K562 (cell line): ENCODE results near the gene KCTD16. TPM values are rescaled to one million over a fixed set of nuclear protein-coding genes. Genes with fewer than 3 reads are reported as not detected.

Experiments
- ATAC-seq: fragments of 200-7000 bp; cut with Tn5 transposase; 3 replicates; pipeline ENCODE4 v1.9.1; 2020; ENCODE audit warnings: moderate library complexity
- BruUV-seq: library from RNA; stranded (reverse); fragments of 400-500 nt; replicated peaks from 2 replicates; lab custom pipeline; 2021; lab: Mats Ljungman, UMichigan
- CTCF ChIA-PET: fragments of 300-600 bp; formaldehyde crosslinking; extraction: SDS; loops from one replicate; lab custom pipeline; 2021; ENCODE audit warnings: low intra/inter-chr PET ratio; lab: Yijun Ruan, JAX
- POLR2A ChIA-PET: fragments of 300-600, 350-650 bp; sonication (Branson Sonifier 250); formaldehyde crosslinking; extraction: SDS; loops from one replicate; lab custom pipeline; 2021; ENCODE audit warnings: antibody characterized with exemption, inconsistent platforms; lab: Yijun Ruan, JAX
- DNase-seq, 4 experiments: peaks; one replicate each; pipeline versions ENCODE4 v3.0.0 to v3.0.0-alpha.2; 2011 to 2018; ENCODE audit warnings: low spot score in 3 of 4, mixed read lengths in 3 of 4; ENCODE audit errors: extremely low read depth in 1 of 4
- FAIRE-seq: peaks from 2 replicates; lab custom pipeline; 2011; peaks lifted over from hg19 to GRCh38; lab: Jason Lieb, UNC
- H2AFZ ChIP-seq: 2 replicates; pipeline ENCODE4 v1.6.0; 2011; ENCODE audit warnings: low read depth, low read length, control low read depth, inconsistent platforms
- H3K27ac ChIP-seq: fragments of 200-600 bp; 3 replicates; pipeline ENCODE4 v1.8.0; 2011; ENCODE audit warnings: low read depth, mild to moderate bottlenecking, control low read depth, inconsistent platforms, low read length, moderate library complexity, mixed read lengths; ENCODE audit errors: extremely low read depth
- H3K27me3 ChIP-seq, 2 experiments: fragments of 300-600 bp in 1 of 2; 2 replicates in 1 of 2; 3 replicates in 1 of 2; pipeline versions ENCODE4 v1.6.0 to v1.8.0; 2011; ENCODE audit warnings: inconsistent platforms in 2 of 2, low read length in 2 of 2, mild to moderate bottlenecking in 1 of 2, mixed read lengths in 1 of 2, moderate library complexity in 1 of 2; ENCODE audit not compliant: control insufficient read depth in 2 of 2, insufficient read depth in 2 of 2
- H3K36me3 ChIP-seq: fragments of 300-600 bp; 3 replicates; pipeline ENCODE4 v1.8.0; 2011; ENCODE audit warnings: mild to moderate bottlenecking, low read length, inconsistent platforms; ENCODE audit not compliant: control insufficient read depth, insufficient read depth
- H3K4me1 ChIP-seq, 2 experiments: fragments of 200-600 bp in 1 of 2; replicated peaks in 1 of 2; 2 replicates in 1 of 2; 3 replicates in 1 of 2; pipeline versions ENCODE4 v1.5.1 to v1.8.0; 2011; ENCODE audit warnings: inconsistent platforms in 2 of 2, low read length in 2 of 2, mild to moderate bottlenecking in 1 of 2, mixed read lengths in 1 of 2, moderate library complexity in 1 of 2; ENCODE audit not compliant: control insufficient read depth in 2 of 2, insufficient read depth in 2 of 2
- H3K4me2 ChIP-seq: 2 replicates; pipeline ENCODE4 v1.6.1; 2011; ENCODE audit warnings: low read length, control low read depth, inconsistent platforms, mixed read lengths; ENCODE audit not compliant: insufficient read depth
- H3K4me3 ChIP-seq: fragments of 200-600 bp; sonication (generic), shearing (Covaris generic); 2 replicates; pipeline ENCODE4 v1.5.1; 2016; ENCODE audit warnings: control low read depth, inconsistent platforms
- H3K79me2 ChIP-seq: fragments of 200-600 bp; 3 replicates; pipeline ENCODE4 v1.8.0; 2011; ENCODE audit warnings: low read length, inconsistent platforms; ENCODE audit not compliant: control insufficient read depth, insufficient read depth
- H3K9ac ChIP-seq, 2 experiments: 2 replicates each; pipeline versions ENCODE4 v1.6.0 to v1.6.1; 2011; ENCODE audit warnings: low read depth in 2 of 2, low read length in 2 of 2, control low read depth in 1 of 2, inconsistent platforms in 1 of 2, mild to moderate bottlenecking in 1 of 2, mixed read lengths in 1 of 2; ENCODE audit not compliant: insufficient read depth in 1 of 2
- H3K9me1 ChIP-seq: one replicate; pipeline ENCODE4 v1.6.0; 2011; ENCODE audit warnings: inconsistent platforms, mild to moderate bottlenecking, low read length, moderate library complexity; ENCODE audit not compliant: control insufficient read depth, insufficient read depth
- H3K9me3 ChIP-seq: replicated peaks from 2 replicates; pipeline ENCODE4 v1.5.1; 2011; ENCODE audit warnings: low read depth, low read length, inconsistent platforms; ENCODE audit not compliant: control insufficient read depth, insufficient read depth
- H4K20me1 ChIP-seq: replicated peaks from 2 replicates; pipeline ENCODE4 v1.6.1; 2011; ENCODE audit warnings: low read length, inconsistent platforms, mixed read lengths; ENCODE audit not compliant: control insufficient read depth, insufficient read depth
- HLTF ChIP-seq: fragments of 450-650 bp; IDR thresholded peaks from 2 replicates; pipeline ENCODE4 v1.6.1; 2016
- MYBL2 ChIP-seq, 2 experiments: fragments of 450-650 bp in 1 of 2; sonication (generic) in 1 of 2; formaldehyde crosslinking in 1 of 2; IDR thresholded peaks; 2 replicates each; pipeline versions ENCODE4 v1.6.1 to v1.8.1; 2017 to 2022; ENCODE audit warnings: borderline replicate concordance in 1 of 2, inconsistent platforms in 1 of 2, low read depth in 1 of 2, mild to moderate bottlenecking in 1 of 2, missing genetic modification reagents in 1 of 2, moderate library complexity in 1 of 2
- POLR3G ChIP-seq: IDR thresholded peaks from 2 replicates; pipeline ENCODE4 v1.6.1; 2011; ENCODE audit not compliant: insufficient read length, insufficient replicate concordance; ENCODE audit errors: extremely low read depth
- SPI1 ChIP-seq: IDR thresholded peaks from 2 replicates; pipeline ENCODE4 v1.6.1; 2011; ENCODE audit warnings: low read depth, low read length, control low read depth, borderline replicate concordance
- THRAP3 ChIP-seq: fragments of 450-650 bp; IDR thresholded peaks from 2 replicates; pipeline ENCODE4 v1.6.1; 2016; ENCODE audit warnings: mild to moderate bottlenecking, inconsistent platforms, borderline replicate concordance
- WGBS: fragments of 100-300 bp; shearing (Covaris generic); methylation state at CpG from one replicate; pipeline ENCODE4 v1.1.6; 2016; ENCODE audit warnings: low coverage, mixed read lengths; ENCODE audit not compliant: insufficient coverage; ENCODE audit errors: missing lambda C conversion rate; 5-methylcytosine and 5-hydroxymethylcytosine counted together
- in situ Hi-C: fragments of 300-500 bp; cut with MboI; formaldehyde crosslinking; loops from 4 replicates; pipeline ENCODE4 v1.15.0; 2018; ENCODE audit warnings: inconsistent platforms, mixed read lengths
- intact Hi-C: fragments of 100-400 bp; cut with micrococcal nuclease; formaldehyde crosslinking; loops from 2 replicates; pipeline ENCODE4 v1.14.2; 2022
- polyA plus RNA-seq, 8 experiments: library from polyadenylated mRNA; depleted of rRNA in 4 of 8; stranded (reverse) in 5 of 8; unstranded in 3 of 8; fragments of >200 nt; fragmentation: Nextera tagmentation in 2 of 8; fragmentation: Illumina TruSeq in 1 of 8; extraction: Ambion mirVana in 2 of 8; extraction: Trizol in 1 of 8; gene quantifications; 2 replicates each; pipeline versions ENCODE4 v1.2.1 to v1.2.3, GENCODE V29; 2011 to 2014; ENCODE audit warnings: inconsistent platforms in 1 of 8, missing spikeins in 1 of 8
- total RNA-seq, 7 experiments: library from RNA; depleted of rRNA in 6 of 7; stranded (reverse); fragments of >200 nt in 6 of 7; fragmentation: Illumina TruSeq in 2 of 7; extraction: Trizol in 2 of 7; gene quantifications; 2 replicates each; pipeline versions ENCODE4 v1.2.1 to v1.2.3, GENCODE V29; 2011 to 2021; ENCODE audit warnings: low replicate concordance in 1 of 7

The KCTD16 gene
- total and polyA plus RNA-seq, 9 of the 15 experiments (the other 6 are each of a cell fraction or from before 2014, with no cell fraction given): 0.04 TPM; not detected in 8

DNA sequence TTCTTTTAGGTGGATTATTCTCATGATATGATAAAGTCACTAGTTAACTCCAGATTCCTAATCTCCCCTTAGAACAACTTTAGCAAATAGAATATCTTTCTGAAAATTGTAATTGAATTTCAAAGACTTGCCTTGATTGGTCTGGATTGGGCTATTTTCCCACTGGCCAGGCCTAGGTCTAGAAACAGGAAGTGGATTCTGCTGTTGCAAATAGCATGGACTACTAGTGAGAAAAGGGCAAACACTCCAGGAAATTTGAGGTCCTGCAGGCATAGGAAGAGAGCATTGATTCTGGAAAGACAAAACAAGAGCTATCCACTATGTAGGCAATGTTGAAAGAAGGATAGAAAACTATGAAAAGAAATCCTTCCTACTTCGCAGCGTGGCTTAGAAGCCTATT, 113.4 kb downstream of the KCTD16 start:
- POLR2A ChIA-PET: no interaction called here
- H3K9ac ChIP-seq: no peak overlapping the region
- CTCF ChIA-PET: no interaction called here

GRCh38 chr5:144284931-144285502, 114.3 kb downstream of the KCTD16 start:
- Histone ChIP-seq H3K4me2 (no peak overlapping the region), H3K9me3 (no peaks in the 10 kb centered on the region), H3K4me3 (no peak overlapping the region), H3K79me2 (no peaks in the 10 kb centered on the region), H3K36me3 (no peaks in the 10 kb centered on the region), H3K4me1 (no peaks in the 10 kb centered on the region), H3K9me1 (no peaks in the 10 kb centered on the region), H3K9ac (no peak overlapping the region), H4K20me1 (no peaks in the 10 kb centered on the region)
- FAIRE-seq (no peak), DNase-seq (no peak)
- WGBS: 0% methylated on average over 2 of the region's 2 CpGs
- in situ Hi-C loops: no loop called here
- POLR2A ChIA-PET: no interaction called here
- no TSS peak for BruUV-seq
- TF ChIP-seq POLR3G: no peak
- no peak for TF ChIP-seq MYBL2 (IDR thresholded peaks at IDR 0.05; ENCODE audit: low read depth)
- TF ChIP-seq MYBL2 (CRISPR knock-in tag; IDR thresholded peaks at IDR 0.05; ENCODE audit: borderline replicate concordance): no peak
- TF ChIP-seq, all 486 proteins: peak for 0
- H3K27ac ChIP-seq: no peak overlapping the region
- intact Hi-C loops: no loop called here
- H2AFZ ChIP-seq: no peak overlapping the region
- no peak for ATAC-seq
- H3K27me3 ChIP-seq: no peaks in the 10 kb centered on the region
- CTCF ChIA-PET: no interaction called here

More for the DNA sequence above, 113.4 kb downstream of the KCTD16 start:
- H3K79me2 ChIP-seq: no peaks in the 10 kb centered on the region
- H2AFZ ChIP-seq: no peak overlapping the region
- FAIRE-seq (no peak), ATAC-seq (no peak), DNase-seq (no peak)
- WGBS: 0% methylated on average over 2 of the region's 2 CpGs
- no peak overlapping the region for H3K4me3 ChIP-seq
- H3K27me3 ChIP-seq: no peaks in the 10 kb centered on the region
- intact Hi-C loops (no loop called here), in situ Hi-C loops (no loop called here)
- H3K4me1 ChIP-seq: no peaks in the 10 kb centered on the region
- H3K9me1 ChIP-seq: no peaks in the 10 kb centered on the region
- no peaks in the 10 kb centered on the region for H4K20me1 ChIP-seq
- H3K36me3 ChIP-seq: no peaks in the 10 kb centered on the region
- H3K4me2 ChIP-seq: no peak overlapping the region
- H3K9me3 ChIP-seq: no peaks in the 10 kb centered on the region
- BruUV-seq: no TSS peak
- no peak for TF ChIP-seq HLTF
- TF ChIP-seq SPI1: peak; percentile 52; the same call in 1 of the 2 replicates
- no peak for TF ChIP-seq THRAP3
- no peak overlapping the region for H3K27ac ChIP-seq
